Measurements from ENCODE around the gene PTX3.

The PTX3 gene

GRCh38 chr3:157420606-157421130, 16.0 kb upstream of the PTX3 start:
- in situ Hi-C loops (cut with MboI; ENCODE audit: low sequenced_read_pairs) = no loop called here

DNA sequence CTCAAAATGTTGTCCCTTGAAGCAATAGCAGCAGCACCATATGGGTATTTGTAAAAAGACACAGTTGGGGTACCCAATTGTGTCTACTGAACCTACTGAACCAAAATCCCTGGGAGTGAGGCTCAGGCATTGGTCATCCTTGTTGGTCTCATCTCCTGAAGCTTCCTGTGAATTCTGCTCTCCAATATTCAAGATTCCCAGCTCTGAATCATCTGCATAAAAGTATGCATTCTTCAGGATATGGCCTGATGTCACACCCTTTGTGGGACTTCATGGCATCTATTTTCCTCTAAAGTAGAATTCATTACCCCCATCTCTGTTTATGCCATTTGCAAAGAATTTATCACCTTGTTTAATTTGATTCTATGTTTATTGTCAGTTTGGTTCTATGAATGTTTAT, 13.3 kb upstream of the PTX3 start:
- in situ Hi-C loops (cut with MboI; ENCODE audit: low sequenced_read_pairs) = no loop called here

GRCh38 chr3:157427901-157428300, 8.7 kb upstream of the PTX3 start:
- in situ Hi-C loops (cut with MboI; ENCODE audit: low sequenced_read_pairs) = no loop called here

- in situ Hi-C loops (cut with MboI; ENCODE audit: low sequenced_read_pairs) = no loop called here
Observed at GRCh38 chr3:157428853-157429252, 7.8 kb upstream of the PTX3 start.

GRCh38 chr3:157429708-157430107, 6.9 kb upstream of the PTX3 start:
- in situ Hi-C loops (cut with MboI; ENCODE audit: low sequenced_read_pairs) = no loop called here

DNA sequence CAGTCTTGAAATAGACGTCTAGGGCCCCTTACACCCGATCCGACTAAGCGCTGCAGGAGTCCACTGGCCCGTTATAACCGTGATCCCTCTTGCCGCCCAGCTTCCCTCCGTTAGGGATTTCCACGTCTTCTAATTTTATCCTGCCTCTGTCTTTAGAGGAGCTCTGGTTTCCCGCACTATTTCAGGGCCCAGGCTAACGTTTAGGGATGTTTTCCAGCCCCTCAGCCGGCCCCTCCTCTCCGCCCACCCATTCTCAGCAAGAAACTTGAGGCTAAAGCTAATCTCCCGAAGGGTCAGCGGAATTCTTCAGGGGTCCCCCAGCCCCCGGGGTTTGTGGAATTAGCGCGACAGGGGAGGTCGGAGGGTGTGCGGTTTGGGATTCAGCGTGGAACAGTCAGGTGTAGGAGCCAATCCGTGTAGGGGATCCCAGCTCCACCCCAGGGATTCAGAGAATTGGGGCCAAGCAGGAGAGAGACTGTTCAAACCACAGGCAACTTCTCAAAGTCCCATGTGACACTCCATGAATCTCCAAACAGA, 1.6 kb downstream of the PTX3 start:
- in situ Hi-C loops (cut with MboI; ENCODE audit: low sequenced_read_pairs) = no loop called here

GRCh38 chr3:157441102-157441624, 4.5 kb downstream of the PTX3 start:
- in situ Hi-C loops (cut with MboI; ENCODE audit: low sequenced_read_pairs) = no loop called here

- in situ Hi-C loops (cut with MboI; ENCODE audit: low sequenced_read_pairs) = no loop called here
Observed at GRCh38 chr3:157442729-157443128, 6.1 kb downstream of the PTX3 start.

GRCh38 chr3:157443905-157444796, 7.5 kb downstream of the PTX3 start:
- in situ Hi-C loops (cut with MboI; ENCODE audit: low sequenced_read_pairs) = no loop called here

DNA sequence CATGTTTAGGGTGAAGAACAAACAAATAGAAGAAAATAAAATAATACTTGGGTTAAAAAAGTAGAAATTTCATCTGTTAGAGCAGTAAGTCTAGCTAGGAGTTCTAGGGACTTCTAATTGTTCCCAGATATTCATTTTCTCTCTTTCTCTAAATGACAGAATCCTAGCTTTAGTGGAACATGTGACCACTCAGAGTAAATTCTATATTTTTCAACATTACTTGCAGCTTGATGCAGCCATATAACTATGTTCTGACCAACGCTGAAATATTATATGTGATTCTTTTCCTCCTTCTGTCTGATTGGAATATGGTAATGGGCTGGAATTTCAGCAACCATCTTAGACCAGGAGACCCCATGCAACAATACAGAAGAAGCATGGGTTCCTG, 8.1 kb downstream of the PTX3 start:
- in situ Hi-C loops (cut with MboI; ENCODE audit: low sequenced_read_pairs) = no loop called here

GRCh38 chr3:157445857-157446256, 9.2 kb downstream of the PTX3 start:
- in situ Hi-C loops (cut with MboI; ENCODE audit: low sequenced_read_pairs) = no loop called here

GRCh38 chr3:157447026-157447694, 10.5 kb downstream of the PTX3 start:
- in situ Hi-C loops (cut with MboI; ENCODE audit: low sequenced_read_pairs) = no loop called here

- in situ Hi-C loops (cut with MboI; ENCODE audit: low sequenced_read_pairs) = no loop called here
Observed at GRCh38 chr3:157452097-157452496, 15.4 kb downstream of the PTX3 start.

DNA sequence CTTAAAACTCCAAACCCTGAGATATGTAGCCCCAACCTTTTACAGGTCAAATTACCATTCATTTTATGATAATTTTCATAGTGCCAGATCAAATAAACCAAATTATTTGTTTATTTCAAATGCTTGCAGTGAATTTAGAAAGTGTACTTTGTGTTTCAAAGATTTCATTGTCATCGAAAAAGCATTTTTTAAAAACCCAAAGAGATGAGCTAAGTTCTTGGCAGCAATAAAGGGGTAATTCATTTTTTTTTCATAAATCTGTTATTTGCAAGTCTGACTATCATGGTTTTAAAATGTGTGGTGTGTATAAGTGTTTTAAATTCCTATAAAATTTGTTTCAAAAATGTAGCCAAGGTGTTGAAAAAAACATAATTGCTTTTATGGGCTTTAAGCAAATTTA, 17.2 kb downstream of the PTX3 start:
- in situ Hi-C loops (cut with MboI; ENCODE audit: low sequenced_read_pairs) = no loop called here

DNA sequence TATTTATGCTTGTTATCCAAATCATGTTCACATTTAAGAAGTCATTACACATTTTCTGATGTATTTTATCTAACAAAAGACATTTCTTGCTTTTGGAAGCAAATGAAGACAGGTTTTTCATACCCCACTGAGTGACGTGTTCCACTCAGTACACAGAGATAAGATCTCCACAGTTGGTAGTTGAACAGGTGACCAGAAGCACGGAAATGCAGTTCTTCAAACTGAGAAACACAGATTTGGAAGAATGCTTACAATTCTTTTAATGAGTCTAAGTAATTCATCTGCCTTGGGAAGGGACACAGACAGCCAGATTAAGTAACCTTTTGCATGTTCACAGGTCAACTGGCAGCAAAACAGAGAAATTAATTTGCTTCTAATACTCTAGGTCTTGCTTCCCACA, 23.1 kb downstream of the PTX3 start:
- in situ Hi-C loops (cut with MboI; ENCODE audit: low sequenced_read_pairs) = no loop called here

GRCh38 chr3:157460253-157460652, 23.6 kb downstream of the PTX3 start:
- in situ Hi-C loops (cut with MboI; ENCODE audit: low sequenced_read_pairs) = no loop called here

DNA sequence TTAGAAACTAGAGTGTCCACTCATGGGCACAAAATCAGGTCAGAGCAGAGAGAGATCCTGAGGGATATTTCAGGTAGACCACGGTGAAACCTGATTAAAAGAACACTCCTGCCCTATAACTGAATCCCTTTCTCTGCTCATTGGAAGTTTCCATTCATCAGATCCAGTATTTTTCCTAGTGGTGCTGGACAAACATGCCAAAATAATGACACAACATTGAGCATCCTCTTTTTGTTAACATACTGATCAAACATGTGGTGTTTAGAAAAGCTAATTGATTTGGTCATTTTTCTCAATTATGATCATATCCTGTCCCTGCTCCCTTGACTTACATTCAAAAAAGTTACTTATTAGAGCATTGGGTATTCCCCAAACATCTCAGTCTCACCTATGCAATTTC, 27.2 kb downstream of the PTX3 start:
- in situ Hi-C loops (cut with MboI; ENCODE audit: low sequenced_read_pairs) = no loop called here

DNA sequence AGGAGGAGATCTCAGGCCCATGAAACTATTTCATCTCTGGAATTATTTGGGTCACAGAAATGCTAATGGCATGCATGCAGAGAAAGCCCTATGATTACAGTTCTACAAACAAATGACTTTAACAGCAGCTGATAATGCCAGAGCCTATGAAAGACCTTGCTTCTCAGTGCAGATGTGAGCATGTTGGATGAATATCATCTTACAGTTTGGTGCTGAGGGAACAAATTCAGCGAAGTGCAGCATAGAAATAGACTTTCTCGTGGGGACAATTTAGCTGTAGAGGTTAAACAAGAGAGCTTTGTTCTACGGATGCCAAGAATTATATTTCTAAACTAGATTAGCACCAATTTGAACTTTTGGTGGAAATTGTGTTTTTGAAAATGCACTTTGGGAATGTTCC, 27.7 kb downstream of the PTX3 start:
- in situ Hi-C loops (cut with MboI; ENCODE audit: low sequenced_read_pairs) = no loop called here

GRCh38 chr3:157465741-157466140, 29.1 kb downstream of the PTX3 start:
- in situ Hi-C loops (cut with MboI; ENCODE audit: low sequenced_read_pairs) = no loop called here

DNA sequence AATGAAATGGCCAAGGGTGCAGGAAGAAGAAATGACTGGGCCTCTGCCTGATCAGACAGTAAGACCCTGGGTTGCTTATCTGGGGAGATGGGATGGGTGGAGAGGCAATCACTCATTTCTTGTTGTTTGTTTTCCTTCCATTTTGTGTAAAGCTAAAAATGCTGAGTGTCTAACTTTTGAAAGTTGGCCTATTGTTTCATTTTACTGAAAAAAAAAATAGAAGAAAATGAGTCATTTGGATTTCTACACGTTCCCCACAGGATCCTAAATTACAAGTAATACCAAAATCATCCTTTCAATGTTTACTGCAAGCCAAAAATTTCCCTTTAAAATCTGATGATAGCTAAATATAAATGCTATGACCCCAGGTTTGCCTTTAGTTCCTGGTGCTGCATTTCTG, 30.6 kb downstream of the PTX3 start:
- in situ Hi-C loops (cut with MboI; ENCODE audit: low sequenced_read_pairs) = no loop called here

GRCh38 chr3:157469561-157470294, 33.1 kb downstream of the PTX3 start:
- in situ Hi-C loops (cut with MboI; ENCODE audit: low sequenced_read_pairs) = no loop called here

Measured in HL-60/S4 (cell line).